ENCODE results near the gene RFX1.

- no peak for TF ChIP-seq ZNF274 (IDR thresholded peaks at IDR 0.05; ENCODE audit: low read depth, low read length)
- no peak for TF ChIP-seq SUZ12 (IDR thresholded peaks at IDR 0.05; ENCODE audit: extremely low read depth, insufficient read depth, insufficient read length)
- no peak for TF ChIP-seq YY1 (IDR thresholded peaks at IDR 0.05; ENCODE audit: insufficient read depth, insufficient read length)
Observed at GRCh38 chr19:14048443-14049153, 42.5 kb upstream of the RFX1 start.
